Progenitor cell of endocrine pancreas (in vitro differentiated cells): ENCODE results near the gene DGKH. TPM values are rescaled to one million over a fixed set of nuclear protein-coding genes. Genes with fewer than 3 reads are reported as not detected.

Experiments
- DNase-seq: peaks from one replicate; pipeline ENCODE4 v3.0.0; 2021; ENCODE audit warnings: low spot score; ENCODE audit not compliant: unreplicated experiment
- H3K27ac Mint-ChIP-seq: 2 replicates; pipeline ENCODE4 v1.8.0; 2021; ENCODE audit warnings: mild to moderate bottlenecking, moderate library complexity, mixed read lengths
- H3K27me3 Mint-ChIP-seq: 2 replicates; pipeline ENCODE4 v1.8.0; 2021; ENCODE audit warnings: mixed read lengths
- H3K36me3 Mint-ChIP-seq: 2 replicates; pipeline ENCODE4 v1.8.0; 2022; ENCODE audit warnings: mixed read lengths; ENCODE audit not compliant: insufficient read depth
- H3K4me1 Mint-ChIP-seq: 2 replicates; pipeline ENCODE4 v1.8.0; 2021; ENCODE audit warnings: low read depth, mixed read lengths
- H3K4me3 Mint-ChIP-seq: 2 replicates; pipeline ENCODE4 v1.8.0; 2021; ENCODE audit warnings: low read depth, mild to moderate bottlenecking, moderate library complexity, mixed read lengths
- H3K9me3 Mint-ChIP-seq: 2 replicates; pipeline ENCODE4 v1.8.0; 2021; ENCODE audit warnings: low read depth, mixed read lengths
- CTCF ChIP-seq: fragments of 200-600 bp; sonication (generic); IDR thresholded peaks from one replicate; pipeline ENCODE4 v1.5.0; 2021; ENCODE audit warnings: antibody characterized with exemption, mild to moderate bottlenecking; ENCODE audit not compliant: unreplicated experiment
- total RNA-seq: library from RNA; stranded (reverse); gene quantifications from 2 replicates; pipeline ENCODE4 v1.2.1, GENCODE V29; 2021

DGKH gene
- total RNA-seq, 1 donor from 2014 or later = 5.3 TPM

- Mint-ChIP-seq H3K27me3 (no peaks in the 10 kb centered on the region), H3K36me3 (no peaks in the 10 kb centered on the region), H3K4me3 (no peak overlapping the region), H3K4me1 (peaks cover 26% of the 10 kb centered on the region), H3K9me3 (no peaks in the 10 kb centered on the region), H3K27ac (no peak overlapping the region)
- DNase-seq = no peak
- no peak for TF ChIP-seq CTCF
Measured at GRCh38 chr13:42279986-42280385, 231.5 kb downstream of the DGKH start.

GRCh38 chr13:42280537-42280936, 232.1 kb downstream of the DGKH start:
- Mint-ChIP-seq H3K27me3 (no peaks in the 10 kb centered on the region), H3K36me3 (peaks cover 2% of the 10 kb centered on the region), H3K27ac (no peak overlapping the region), H3K4me1 (peaks cover 30% of the 10 kb centered on the region), H3K9me3 (no peaks in the 10 kb centered on the region), H3K4me3 (no peak overlapping the region)
- DNase-seq = no peak
- TF ChIP-seq CTCF = no peak

- Mint-ChIP-seq H3K9me3 (no peaks in the 10 kb centered on the region), H3K36me3 (peaks cover 16% of the 10 kb centered on the region)
- TF ChIP-seq CTCF = no peak
Measured at GRCh38 chr13:42283574-42283973, 235.1 kb downstream of the DGKH start.

GRCh38 chr13:42284068-42284467, 235.6 kb downstream of the DGKH start:
- Mint-ChIP-seq H3K27ac (peak overlapping the region; percentile 95), H3K9me3 (no peaks in the 10 kb centered on the region), H3K27me3 (no peaks in the 10 kb centered on the region), H3K36me3 (peaks cover 21% of the 10 kb centered on the region), H3K4me3 (no peak overlapping the region), H3K4me1 (peaks cover 26% of the 10 kb centered on the region)
- TF ChIP-seq CTCF = no peak
- no peak for DNase-seq

More at GRCh38 chr13:42283574-42283973, 235.1 kb downstream of the DGKH start:
- DNase-seq = no peak
- Mint-ChIP-seq H3K4me3 (no peak overlapping the region), H3K27ac (peak overlapping the region; percentile 95), H3K4me1 (peaks cover 26% of the 10 kb centered on the region), H3K27me3 (no peaks in the 10 kb centered on the region)

Other genes with a start within 250 kb of the DGKH start
- 24.1 and 26.9 TPM in 2 replicates for gene VWA8, start 87.5 kb upstream of the DGKH start, total RNA-seq
- 30.6 and 31.1 TPM in 2 replicates for gene AKAP11, start 223.5 kb downstream of the DGKH start, total RNA-seq